PC-3 (cell line): ENCODE measurements around the gene LRRC63. TPM values are rescaled to one million over a fixed set of nuclear protein-coding genes. Genes with fewer than 3 reads are reported as not detected.

Experiments
- ATAC-seq: fragments of 200-7000 bp; cut with Tn5 transposase; 2 replicates; pipeline ENCODE4 v1.9.1; 2020; ENCODE audit warnings: mild to moderate bottlenecking, moderate library complexity
- BruUV-seq: library from RNA; stranded (reverse); fragments of 400-500 nt; replicated peaks from 2 replicates; lab custom pipeline; 2021; lab: Mats Ljungman, UMichigan
- CTCF ChIA-PET: fragments of 300-600 bp; sonication (Branson Sonifier 250); formaldehyde crosslinking; loops from one replicate; lab custom pipeline; 2022; ENCODE audit warnings: antibody characterized with exemption; lab: Charles Lee
- POLR2A ChIA-PET: fragments of 300-600 bp; sonication (Branson Sonifier 250); formaldehyde crosslinking; loops from one replicate; lab custom pipeline; 2022; ENCODE audit warnings: antibody characterized with exemption; ENCODE audit not compliant: unreplicated experiment; lab: Charles Lee
- DNase-seq: peaks from one replicate; pipeline ENCODE4 v3.0.0-alpha.2; 2015
- H2AFZ ChIP-seq: fragments of 300-600 bp; sonication (generic); 2 replicates; pipeline ENCODE4 v1.6.0; 2016; ENCODE audit warnings: antibody characterized with exemption, low read length
- H3F3A ChIP-seq: fragments of 300-600 bp; sonication (generic); one replicate; pipeline ENCODE4 v1.6.0; 2017; ENCODE audit warnings: antibody characterized with exemption, low read length, control low read depth, mild to moderate bottlenecking; ENCODE audit not compliant: unreplicated experiment
- H3K27ac ChIP-seq: fragments of 300-600 bp; sonication (generic); 2 replicates; pipeline ENCODE4 v1.5.1; 2016; ENCODE audit warnings: mild to moderate bottlenecking, low read length
- H3K27me3 ChIP-seq: fragments of 300-600 bp; sonication (generic); 2 replicates; pipeline ENCODE4 v1.6.1; 2016; ENCODE audit warnings: low read length, mixed read lengths
- H3K36me3 ChIP-seq: fragments of 300-600 bp; sonication (generic); 2 replicates; pipeline ENCODE4 v1.6.1; 2016; ENCODE audit warnings: low read depth, mixed run types, low read length, mixed read lengths
- H3K4me1 ChIP-seq: fragments of 300-600 bp; sonication (generic); 2 replicates; pipeline ENCODE4 v1.5.1; 2016; ENCODE audit warnings: low read length; ENCODE audit not compliant: insufficient read depth
- H3K4me2 ChIP-seq: fragments of 300-600 bp; sonication (generic); 2 replicates; pipeline ENCODE4 v1.6.0; 2016; ENCODE audit warnings: low read length
- H3K4me3 ChIP-seq: fragments of 300-600 bp; sonication (generic); 2 replicates; pipeline ENCODE4 v1.5.1; 2016; ENCODE audit warnings: mild to moderate bottlenecking, low read length, mixed read lengths
- H3K79me2 ChIP-seq: fragments of 300-600 bp; sonication (generic); 2 replicates; pipeline ENCODE4 v1.6.1; 2017; ENCODE audit warnings: low read length, mixed read lengths
- H3K9ac ChIP-seq: fragments of 300-600 bp; sonication (generic); 2 replicates; pipeline ENCODE4 v1.6.0; 2016; ENCODE audit warnings: mild to moderate bottlenecking, low read length
- H3K9me2 ChIP-seq: fragments of 300-600 bp; sonication (generic); replicated peaks from 2 replicates; pipeline ENCODE4 v1.6.1; 2016; ENCODE audit warnings: mixed run types, low read length, mixed read lengths
- H3K9me3 ChIP-seq: fragments of 300-600 bp; sonication (generic); 2 replicates; pipeline ENCODE4 v1.6.1; 2016; ENCODE audit warnings: low read length, mixed read lengths
- H4K20me1 ChIP-seq: fragments of 300-600 bp; sonication (generic); 2 replicates; pipeline ENCODE4 v1.6.1; 2016; ENCODE audit warnings: low read length, mixed read lengths
- EZH2 ChIP-seq: fragments of 300-600 bp; sonication (generic); IDR thresholded peaks from one replicate; pipeline ENCODE4 v1.6.1; 2017; ENCODE audit warnings: antibody characterized with exemption, mild to moderate bottlenecking, low read length; ENCODE audit not compliant: unreplicated experiment
- EZH2phosphoT487 ChIP-seq: fragments of 300-600 bp; sonication (generic); IDR thresholded peaks from 2 replicates; pipeline ENCODE4 v1.6.1; 2018; ENCODE audit warnings: mild to moderate bottlenecking, antibody characterized with exemption, low read length, borderline replicate concordance
- intact Hi-C: fragments of 100-400 bp; cut with micrococcal nuclease; formaldehyde crosslinking; loops from 2 replicates; pipeline ENCODE4 v1.9.0; 2023
- total RNA-seq: library from RNA; depleted of rRNA; stranded (reverse); fragments of >200 nt; gene quantifications from 2 replicates; pipeline ENCODE4 v1.2.3, GENCODE V29; 2014
- TF ChIP-seq, protein P1 (sequence below): fragments of 300-600 bp; sonication (generic); conservative IDR thresholded peaks from 2 replicates; pipeline ENCODE4 v1.5.1; 2017; ENCODE audit warnings: antibody characterized with exemption, low read depth, mild to moderate bottlenecking, low read length

The LRRC63 gene
- total RNA-seq, 1 experiment from 2014 or later, result 0.26 TPM

DNA sequence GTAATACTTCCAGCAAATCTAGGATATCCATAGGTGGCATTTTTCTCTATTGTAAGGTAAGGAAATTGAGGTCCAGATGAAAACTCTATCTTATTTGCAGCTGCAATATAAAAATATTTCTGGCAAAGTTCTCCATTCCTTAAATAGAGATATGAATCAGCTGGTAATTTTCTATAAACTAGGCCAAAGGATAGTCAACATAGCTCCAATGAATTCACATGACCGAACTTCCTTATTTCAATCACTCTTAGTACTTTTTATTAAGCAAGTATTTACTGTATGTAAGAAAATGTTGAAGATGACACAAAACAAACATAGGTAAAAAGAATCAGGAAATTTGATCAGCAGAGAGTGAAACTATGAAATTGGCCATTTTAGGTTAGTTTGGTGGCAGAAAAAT lies 16.7 kb upstream of the LRRC63 start:
- no peaks in the 10 kb centered on the region for H3K79me2 ChIP-seq
- no peak for DNase-seq
- intact Hi-C loops, result no loop called here
- H4K20me1 ChIP-seq, result no peaks in the 10 kb centered on the region
- ATAC-seq, result peak; percentile 29; the same call in 1 of the 2 replicates
- no peaks in the 10 kb centered on the region for H3K27me3 ChIP-seq
- no peak overlapping the region for H3K4me3 ChIP-seq
- H2AFZ ChIP-seq, result no peak overlapping the region
- no peaks in the 10 kb centered on the region for H3F3A ChIP-seq
- no peak overlapping the region for H3K9ac ChIP-seq
- TF ChIP-seq, protein P1, sequence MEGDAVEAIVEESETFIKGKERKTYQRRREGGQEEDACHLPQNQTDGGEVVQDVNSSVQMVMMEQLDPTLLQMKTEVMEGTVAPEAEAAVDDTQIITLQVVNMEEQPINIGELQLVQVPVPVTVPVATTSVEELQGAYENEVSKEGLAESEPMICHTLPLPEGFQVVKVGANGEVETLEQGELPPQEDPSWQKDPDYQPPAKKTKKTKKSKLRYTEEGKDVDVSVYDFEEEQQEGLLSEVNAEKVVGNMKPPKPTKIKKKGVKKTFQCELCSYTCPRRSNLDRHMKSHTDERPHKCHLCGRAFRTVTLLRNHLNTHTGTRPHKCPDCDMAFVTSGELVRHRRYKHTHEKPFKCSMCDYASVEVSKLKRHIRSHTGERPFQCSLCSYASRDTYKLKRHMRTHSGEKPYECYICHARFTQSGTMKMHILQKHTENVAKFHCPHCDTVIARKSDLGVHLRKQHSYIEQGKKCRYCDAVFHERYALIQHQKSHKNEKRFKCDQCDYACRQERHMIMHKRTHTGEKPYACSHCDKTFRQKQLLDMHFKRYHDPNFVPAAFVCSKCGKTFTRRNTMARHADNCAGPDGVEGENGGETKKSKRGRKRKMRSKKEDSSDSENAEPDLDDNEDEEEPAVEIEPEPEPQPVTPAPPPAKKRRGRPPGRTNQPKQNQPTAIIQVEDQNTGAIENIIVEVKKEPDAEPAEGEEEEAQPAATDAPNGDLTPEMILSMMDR, result no peak
- TF ChIP-seq EZH2 (no peak), EZH2phosphoT487 (no peak)
- CTCF ChIA-PET, result no interaction called here
- no peaks in the 10 kb centered on the region for H3K9me3 ChIP-seq
- H3K4me1 ChIP-seq, result peaks cover 14% of the 10 kb centered on the region
- BruUV-seq, result no TSS peak
- no peak overlapping the region for H3K4me2 ChIP-seq
- no peaks in the 10 kb centered on the region for H3K36me3 ChIP-seq
- H3K27ac ChIP-seq, result no peak overlapping the region
- no peaks in the 10 kb centered on the region for H3K9me2 ChIP-seq
- POLR2A ChIA-PET, result no interaction called here

DNA sequence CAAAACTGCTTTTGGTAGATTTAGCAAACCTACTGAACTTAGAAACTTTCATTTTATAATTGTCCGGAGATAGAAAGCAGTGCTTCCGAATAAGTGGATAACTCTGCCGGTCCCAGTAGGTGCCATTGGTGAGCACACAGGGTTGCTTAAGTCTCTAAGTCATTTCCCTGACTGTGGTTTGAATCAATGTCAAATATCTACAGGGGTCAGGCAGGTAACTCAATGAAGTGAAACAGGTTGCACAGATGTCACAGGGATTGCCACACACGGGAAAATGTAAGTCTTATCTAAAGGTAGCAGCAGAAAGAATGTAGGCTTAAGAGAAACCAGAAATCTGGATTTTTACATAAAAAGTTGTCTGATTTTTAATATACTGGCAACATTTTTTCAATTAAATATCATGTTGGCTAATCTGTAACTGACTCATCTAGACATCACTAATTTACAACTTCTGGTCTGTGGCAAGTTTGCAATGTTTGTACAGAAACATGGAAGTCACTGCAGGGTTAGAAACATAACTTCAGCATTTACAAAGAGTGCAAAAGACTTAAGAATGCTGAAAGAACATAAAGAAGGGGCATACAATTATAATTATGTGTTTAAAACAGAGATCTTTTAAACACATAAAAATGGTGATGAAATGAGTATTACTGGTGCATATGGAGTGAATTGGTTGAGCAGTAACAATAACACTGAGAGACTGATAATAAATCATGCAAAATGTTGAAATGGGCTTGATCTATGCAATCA lies 14.3 kb upstream of the LRRC63 start:
- H2AFZ ChIP-seq, result no peak overlapping the region
- no peaks in the 10 kb centered on the region for H3F3A ChIP-seq
- peak; percentile 75 for ATAC-seq
- no peak for TF ChIP-seq EZH2
- TF ChIP-seq, protein P1, result no peak
- no peaks in the 10 kb centered on the region for H3K36me3 ChIP-seq
- no peaks in the 10 kb centered on the region for H3K79me2 ChIP-seq
- H3K9me2 ChIP-seq, result no peaks in the 10 kb centered on the region
- intact Hi-C loops, result no loop called here
- no peaks in the 10 kb centered on the region for H3K27me3 ChIP-seq
- ChIA-PET POLR2A (no interaction called here), CTCF (no interaction called here)
- no peaks in the 10 kb centered on the region for H4K20me1 ChIP-seq
- no peak overlapping the region for H3K9ac ChIP-seq
- no peak overlapping the region for H3K4me3 ChIP-seq
- H3K27ac ChIP-seq, result no peak overlapping the region
- peak; percentile 56 for DNase-seq
- peaks cover 14% of the 10 kb centered on the region for H3K4me1 ChIP-seq
- no peaks in the 10 kb centered on the region for H3K9me3 ChIP-seq
- no TSS peak for BruUV-seq
- H3K4me2 ChIP-seq, result no peak overlapping the region

DNA sequence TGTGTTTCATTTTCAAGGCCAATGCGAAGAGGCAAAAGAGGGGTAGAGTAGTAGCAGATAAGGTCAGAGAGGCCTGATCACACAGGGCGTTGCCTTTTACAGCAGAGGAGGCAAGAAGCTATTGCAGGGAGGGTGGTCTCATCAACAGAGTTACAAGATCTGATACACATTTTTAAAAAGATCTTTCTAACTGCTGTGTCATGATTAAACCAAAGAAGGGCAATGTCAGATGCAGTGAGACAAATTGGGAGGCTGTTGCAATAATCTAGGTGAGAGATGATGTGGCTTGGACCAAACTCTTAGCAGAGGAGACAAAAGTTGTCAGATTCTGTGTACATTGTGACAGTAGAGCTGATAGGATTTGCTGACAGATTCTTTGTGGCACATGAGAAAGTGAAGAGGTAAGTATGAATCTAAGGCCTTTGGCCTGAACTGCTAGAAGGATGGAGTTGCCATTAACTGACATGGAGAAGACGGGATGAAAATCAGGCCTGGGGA lies 13.0 kb upstream of the LRRC63 start:
- no peak overlapping the region for H3K4me3 ChIP-seq
- H3K9me2 ChIP-seq, result no peaks in the 10 kb centered on the region
- no peaks in the 10 kb centered on the region for H3F3A ChIP-seq
- no peaks in the 10 kb centered on the region for H3K79me2 ChIP-seq
- TF ChIP-seq EZH2phosphoT487 (no peak), EZH2 (no peak)
- TF ChIP-seq, protein P1, result no peak
- peaks cover 14% of the 10 kb centered on the region for H3K4me1 ChIP-seq
- no peak overlapping the region for H3K9ac ChIP-seq
- H2AFZ ChIP-seq, result no peak overlapping the region
- DNase-seq (no peak), ATAC-seq (no peak)
- H4K20me1 ChIP-seq, result no peaks in the 10 kb centered on the region
- no peaks in the 10 kb centered on the region for H3K27me3 ChIP-seq
- H3K27ac ChIP-seq, result no peak overlapping the region
- ChIA-PET CTCF (no interaction called here), POLR2A (no interaction called here)
- no peaks in the 10 kb centered on the region for H3K9me3 ChIP-seq
- no peaks in the 10 kb centered on the region for H3K36me3 ChIP-seq
- intact Hi-C loops, result no loop called here
- no peak overlapping the region for H3K4me2 ChIP-seq
- BruUV-seq, result no TSS peak
